PFSK-1 (cell line): ENCODE measurements around the gene SNRNP48.

Experiments
- POLR2AphosphoS5 ChIP-seq: IDR thresholded peaks from 2 replicates; pipeline ENCODE4 v1.6.1; 2012; ENCODE audit warnings: low read depth, mild to moderate bottlenecking, control low read depth, low read length, moderate library complexity
- REST ChIP-seq, 2 experiments: IDR thresholded peaks; 2 replicates each; pipeline versions ENCODE4 v1.6.1 to v1.8.0; 2011 to 2012; ENCODE audit warnings: low read depth in 2 of 2, low read length in 2 of 2, control low read depth in 1 of 2, inconsistent platforms in 1 of 2, mild to moderate bottlenecking in 1 of 2, moderate library complexity in 1 of 2; ENCODE audit not compliant: insufficient read depth in 1 of 2
- SIN3A ChIP-seq: IDR thresholded peaks from 2 replicates; pipeline ENCODE4 v1.6.1; 2012; ENCODE audit warnings: mild to moderate bottlenecking, low read length, moderate library complexity, borderline replicate concordance; ENCODE audit not compliant: insufficient read depth
- TAF1 ChIP-seq: IDR thresholded peaks from 2 replicates; pipeline ENCODE4 v1.6.1; 2012; ENCODE audit warnings: low read length, control low read depth, borderline replicate concordance; ENCODE audit not compliant: insufficient read depth

- no peak for TF ChIP-seq TAF1
- TF ChIP-seq POLR2AphosphoS5: no peak
- no peak for TF ChIP-seq REST (IDR thresholded peaks at IDR 0.05; ENCODE audit: insufficient read depth in 1 of 2, low read depth in 2 of 2, low read length in 2 of 2)
- no peak for TF ChIP-seq SIN3A
These were observed 42.7 kb upstream of the SNRNP48 start for GRCh38 chr6:7547315-7547714.
